ACC112 (cell line): ENCODE results near the gene ALX4.

ENCODE experiments used
- H2AFZ ChIP-seq: fragments of 200-600 bp; sonication (generic); one replicate; pipeline ENCODE4 v1.6.0; 2017; ENCODE audit warnings: antibody characterized with exemption, low read length; ENCODE audit not compliant: unreplicated experiment
- H3K27ac ChIP-seq: fragments of 200-600 bp; sonication (generic); 2 replicates; pipeline ENCODE4 v1.5.1; 2014; ENCODE audit warnings: low read depth, mild to moderate bottlenecking, antibody characterized with exemption, low read length, moderate library complexity
- H3K27me3 ChIP-seq: fragments of 200-600 bp; sonication (generic); 2 replicates; pipeline ENCODE4 v1.6.1; 2014; ENCODE audit warnings: mild to moderate bottlenecking, antibody characterized with exemption, low read length, moderate library complexity, mixed read lengths; ENCODE audit not compliant: insufficient read depth
- H3K36me3 ChIP-seq: fragments of 200-600 bp; sonication (generic); 2 replicates; pipeline ENCODE4 v1.6.1; 2016; ENCODE audit warnings: mild to moderate bottlenecking, antibody characterized with exemption, low read length, moderate library complexity, mixed read lengths; ENCODE audit not compliant: insufficient read depth
- H3K4me1 ChIP-seq: fragments of 200-600 bp; sonication (generic); one replicate; pipeline ENCODE4 v1.6.1; 2016; ENCODE audit warnings: low read length, mixed read lengths; ENCODE audit not compliant: insufficient read depth, unreplicated experiment, control insufficient read depth
- H3K4me3 ChIP-seq: fragments of 200-600 bp; sonication (generic); 2 replicates; pipeline ENCODE4 v1.5.1; 2014; ENCODE audit warnings: mild to moderate bottlenecking, low read depth, low read length
- H3K79me2 ChIP-seq: fragments of 200-600 bp; sonication (generic); one replicate; pipeline ENCODE4 v1.6.0; 2016; ENCODE audit warnings: low read length; ENCODE audit not compliant: control insufficient read depth, unreplicated experiment, insufficient read depth

ALX4 gene

DNA sequence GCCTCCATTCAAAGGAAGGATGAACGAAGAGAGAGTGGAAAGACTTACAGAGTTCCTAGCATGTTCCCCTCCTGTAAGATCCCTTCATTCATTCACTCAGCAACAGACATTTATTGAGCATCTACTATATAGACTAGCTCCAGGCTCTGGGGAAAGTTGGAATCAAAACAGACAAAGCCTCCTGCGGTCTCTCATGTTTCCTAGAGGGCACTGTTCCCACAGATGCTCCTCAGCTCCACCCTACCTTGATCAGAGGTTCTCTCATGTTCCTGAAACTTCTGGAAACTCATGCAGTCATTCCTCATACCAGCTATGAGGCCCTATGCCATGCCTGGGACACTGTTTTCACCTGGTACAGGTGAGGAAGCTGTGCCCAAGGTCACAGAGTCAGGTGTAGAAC, 11.1 kb downstream of the ALX4 start:
- no peak overlapping the region for H2AFZ ChIP-seq
- no peaks in the 10 kb centered on the region for H3K36me3 ChIP-seq
- H3K4me1 ChIP-seq = peaks cover 27% of the 10 kb centered on the region
- H3K27me3 ChIP-seq = peaks cover 8% of the 10 kb centered on the region; the same call in 1 of the 2 replicates
- no peak overlapping the region for H3K4me3 ChIP-seq
- H3K79me2 ChIP-seq = no peaks in the 10 kb centered on the region
- no peak overlapping the region for H3K27ac ChIP-seq

DNA sequence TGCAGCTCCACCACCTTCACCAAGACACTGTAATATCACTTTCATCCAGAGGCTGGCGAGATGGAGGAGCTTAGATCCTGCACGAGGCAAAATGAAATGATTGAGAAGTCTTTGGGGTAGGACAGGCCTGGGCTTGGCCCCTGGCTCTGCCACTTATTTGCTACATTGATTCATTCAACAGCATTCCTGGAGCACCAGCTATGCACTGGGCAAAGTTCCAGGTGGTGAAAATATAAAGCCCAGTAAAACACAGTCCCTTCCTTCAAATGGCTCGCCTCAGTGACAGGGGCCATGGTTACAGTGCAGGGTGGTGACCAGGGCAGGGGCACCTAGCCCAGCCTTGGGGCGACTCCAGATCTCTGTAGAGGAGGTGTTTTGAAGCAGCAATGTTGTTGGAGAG, 19.7 kb downstream of the ALX4 start:
- Histone ChIP-seq H3K4me3 (no peak overlapping the region), H3K79me2 (no peaks in the 10 kb centered on the region), H3K27me3 (no peaks in the 10 kb centered on the region), H3K27ac (no peak overlapping the region), H3K4me1 (peaks cover 11% of the 10 kb centered on the region), H3K36me3 (no peaks in the 10 kb centered on the region), H2AFZ (no peak overlapping the region)

DNA sequence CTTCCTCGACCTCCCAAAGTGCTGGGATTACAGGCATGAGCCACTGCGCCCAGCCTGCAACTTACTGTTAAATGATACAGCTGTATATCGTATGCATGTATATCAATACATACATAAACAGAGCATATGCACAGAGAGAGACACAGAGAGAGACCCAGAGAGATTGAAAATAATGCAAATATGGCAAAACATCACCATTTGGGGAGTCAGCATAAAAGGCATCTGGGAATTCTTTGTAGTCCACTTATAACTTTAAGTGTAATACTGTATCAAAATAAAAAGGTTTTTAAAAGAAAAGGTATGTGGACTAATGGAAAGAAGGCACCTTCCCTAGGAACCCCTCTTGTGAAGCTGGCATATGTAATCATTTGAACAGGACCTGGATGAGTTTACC, 21.8 kb downstream of the ALX4 start:
- Histone ChIP-seq H3K4me3 (no peak overlapping the region), H3K79me2 (no peaks in the 10 kb centered on the region), H3K4me1 (peaks cover 11% of the 10 kb centered on the region), H2AFZ (no peak overlapping the region), H3K27me3 (no peaks in the 10 kb centered on the region), H3K27ac (no peak overlapping the region), H3K36me3 (no peaks in the 10 kb centered on the region)

GRCh38 chr11:44286911-44287310, 23.0 kb downstream of the ALX4 start:
- Histone ChIP-seq H3K4me1 (peaks cover 11% of the 10 kb centered on the region), H3K27ac (no peak overlapping the region), H2AFZ (no peak overlapping the region), H3K27me3 (no peaks in the 10 kb centered on the region), H3K36me3 (no peaks in the 10 kb centered on the region), H3K4me3 (no peak overlapping the region), H3K79me2 (no peaks in the 10 kb centered on the region)

- Histone ChIP-seq H3K4me1 (peaks cover 11% of the 10 kb centered on the region), H3K27ac (no peak overlapping the region), H3K36me3 (no peaks in the 10 kb centered on the region), H3K27me3 (no peaks in the 10 kb centered on the region), H2AFZ (peak overlapping the region; percentile 72), H3K4me3 (no peak overlapping the region), H3K79me2 (no peaks in the 10 kb centered on the region)
Observed at GRCh38 chr11:44286268-44286880, 23.6 kb downstream of the ALX4 start.

DNA sequence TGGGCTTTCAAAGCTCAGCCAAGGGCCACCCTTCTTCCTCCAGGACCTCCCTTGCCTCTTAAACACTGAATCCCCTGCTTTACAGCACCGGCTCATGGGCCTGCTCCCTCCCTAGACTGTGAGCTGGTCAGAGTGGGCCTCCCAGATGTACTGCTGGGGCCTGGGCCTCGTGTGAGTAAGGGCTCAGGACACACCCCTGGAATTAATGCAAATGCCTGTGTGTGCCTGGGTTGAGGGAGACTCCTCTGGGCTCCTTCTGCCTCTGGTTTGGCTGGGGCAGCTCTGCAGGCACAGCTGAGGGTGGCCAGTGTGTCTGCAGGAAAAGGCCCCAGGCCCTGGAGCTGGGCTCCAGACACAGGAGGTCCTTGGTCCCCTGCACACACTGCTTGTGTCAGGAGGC, 24.2 kb downstream of the ALX4 start:
- peak overlapping the region; percentile 72 for H2AFZ ChIP-seq
- H3K4me1 ChIP-seq = peaks cover 11% of the 10 kb centered on the region
- no peaks in the 10 kb centered on the region for H3K79me2 ChIP-seq
- H3K4me3 ChIP-seq = no peak overlapping the region
- H3K36me3 ChIP-seq = no peaks in the 10 kb centered on the region
- H3K27me3 ChIP-seq = no peaks in the 10 kb centered on the region
- no peak overlapping the region for H3K27ac ChIP-seq

DNA sequence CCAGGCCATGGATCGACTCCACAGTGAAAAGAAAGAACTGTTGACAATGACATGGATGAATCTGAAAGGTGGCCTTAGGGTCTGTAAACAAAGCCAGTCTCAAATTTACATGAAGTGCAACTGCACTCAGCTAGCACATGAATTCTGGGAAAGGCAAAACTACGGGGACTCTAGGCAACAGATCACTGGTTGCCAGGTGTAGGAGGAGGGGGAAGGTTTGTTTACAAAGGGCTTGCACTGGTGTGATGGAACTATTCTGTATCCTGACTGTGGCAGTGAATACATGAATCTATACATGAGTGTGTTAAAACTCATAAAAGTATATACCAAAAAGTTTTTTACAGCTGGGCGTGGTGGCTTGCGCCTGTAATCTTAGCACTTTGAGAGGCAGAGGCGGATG, 27.3 kb downstream of the ALX4 start:
- Histone ChIP-seq H2AFZ (no peak overlapping the region), H3K4me3 (no peak overlapping the region), H3K79me2 (no peaks in the 10 kb centered on the region), H3K4me1 (peaks cover 4% of the 10 kb centered on the region), H3K27me3 (no peaks in the 10 kb centered on the region), H3K36me3 (no peaks in the 10 kb centered on the region), H3K27ac (no peak overlapping the region)

- no peaks in the 10 kb centered on the region for H3K4me1 ChIP-seq
- H3K79me2 ChIP-seq = no peaks in the 10 kb centered on the region
- H2AFZ ChIP-seq = no peak overlapping the region
- no peaks in the 10 kb centered on the region for H3K27me3 ChIP-seq
- H3K27ac ChIP-seq = no peak overlapping the region
- no peak overlapping the region for H3K4me3 ChIP-seq
- H3K36me3 ChIP-seq = no peaks in the 10 kb centered on the region
Observed at GRCh38 chr11:44281151-44281550, 28.8 kb downstream of the ALX4 start.

DNA sequence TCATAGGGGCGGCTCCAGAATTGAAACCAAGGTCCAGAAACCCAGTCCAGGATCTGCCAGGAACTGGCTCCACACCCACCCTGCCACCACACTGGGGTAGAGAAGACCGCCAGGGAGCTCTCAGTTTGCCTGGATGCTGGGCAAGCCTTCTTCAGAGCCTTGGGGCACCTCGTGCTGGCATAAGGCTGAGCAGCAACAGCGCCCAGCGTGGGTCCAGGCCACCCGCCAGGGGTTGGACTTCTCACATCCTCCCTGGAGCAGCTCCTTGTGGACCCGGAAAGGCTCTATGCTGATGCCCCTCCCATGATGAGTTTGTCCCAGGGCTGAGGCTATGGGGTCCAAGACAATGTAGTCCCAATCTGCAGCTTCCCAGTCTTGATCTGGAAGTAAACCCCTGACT, 29.7 kb downstream of the ALX4 start:
- H3K36me3 ChIP-seq = no peaks in the 10 kb centered on the region
- no peak overlapping the region for H3K4me3 ChIP-seq
- H3K27me3 ChIP-seq = no peaks in the 10 kb centered on the region
- no peak overlapping the region for H2AFZ ChIP-seq
- no peak overlapping the region for H3K27ac ChIP-seq
- no peaks in the 10 kb centered on the region for H3K4me1 ChIP-seq
- H3K79me2 ChIP-seq = no peaks in the 10 kb centered on the region

- Histone ChIP-seq H3K36me3 (no peaks in the 10 kb centered on the region), H3K79me2 (no peaks in the 10 kb centered on the region), H3K4me3 (no peak overlapping the region), H3K27me3 (no peaks in the 10 kb centered on the region), H3K4me1 (no peaks in the 10 kb centered on the region), H3K27ac (no peak overlapping the region), H2AFZ (no peak overlapping the region)
Observed at GRCh38 chr11:44279483-44279882, 30.5 kb downstream of the ALX4 start.

- H2AFZ ChIP-seq = no peak overlapping the region
- no peaks in the 10 kb centered on the region for H3K36me3 ChIP-seq
- H3K27ac ChIP-seq = no peak overlapping the region
- H3K4me3 ChIP-seq = no peak overlapping the region
- no peaks in the 10 kb centered on the region for H3K79me2 ChIP-seq
- H3K27me3 ChIP-seq = no peaks in the 10 kb centered on the region
- H3K4me1 ChIP-seq = no peaks in the 10 kb centered on the region
Observed at GRCh38 chr11:44277196-44278090, 32.5 kb downstream of the ALX4 start.
